H1 (cell line): ENCODE measurements around the gene BIRC7. TPM values are rescaled to one million over a fixed set of nuclear protein-coding genes. Genes with fewer than 3 reads are reported as not detected.
A peak's percentile ranks its signal among the peaks of the same experiment; 100 is the strongest.

Experiments used
- CTCF ChIA-PET: fragments of 300-600 bp; sonication (Branson Sonifier 250); formaldehyde crosslinking; loops from one replicate; lab custom pipeline; 2021; ENCODE audit not compliant: partially characterized antibody; lab: Charles Lee
- POLR2A ChIA-PET: fragments of 300-600 bp; sonication (Branson Sonifier 250); formaldehyde crosslinking; loops from one replicate; lab custom pipeline; 2021; ENCODE audit warnings: inconsistent platforms; ENCODE audit not compliant: partially characterized antibody; lab: Charles Lee
- DNase-seq, 2 experiments: peaks; one replicate each; pipeline versions ENCODE4 v3.0.0 to v3.0.0-alpha.2; 2010 to 2022; ENCODE audit warnings: low spot score in 2 of 2, low read depth in 1 of 2, mixed read lengths in 1 of 2
- FAIRE-seq: peaks from 2 replicates; lab custom pipeline; 2011; peaks lifted over from hg19 to GRCh38; lab: Jason Lieb, UNC
- H2AFZ ChIP-seq: 2 replicates; pipeline ENCODE4 v1.8.1; 2012; ENCODE audit warnings: low read length, inconsistent platforms
- H2AK5ac ChIP-seq: 2 replicates; pipeline ENCODE4 v1.6.1; 2013; ENCODE audit warnings: low read depth, low read length
- H2BK120ac ChIP-seq: replicated peaks from 2 replicates; pipeline ENCODE3; 2013; ENCODE audit warnings: low read depth, low read length, inconsistent platforms
- H2BK12ac ChIP-seq: 2 replicates; pipeline ENCODE4 v1.6.1; 2013; ENCODE audit warnings: low read depth, low read length
- H2BK15ac ChIP-seq: 2 replicates; pipeline ENCODE4 v1.6.1; 2013; ENCODE audit warnings: low read length
- H2BK20ac ChIP-seq: 2 replicates; pipeline ENCODE4 v1.6.1; 2013; ENCODE audit warnings: low read length
- H2BK5ac ChIP-seq: 2 replicates; pipeline ENCODE4 v1.6.1; 2013; ENCODE audit warnings: low read depth, low read length
- H3K14ac ChIP-seq: 2 replicates; pipeline ENCODE4 v1.6.1; 2013; ENCODE audit warnings: inconsistent platforms; ENCODE audit not compliant: insufficient read length
- H3K18ac ChIP-seq: 2 replicates; pipeline ENCODE4 v1.6.1; 2013; ENCODE audit warnings: low read length; ENCODE audit errors: extremely low read depth
- H3K23ac ChIP-seq: 2 replicates; pipeline ENCODE4 v1.6.1; 2013; ENCODE audit warnings: inconsistent platforms; ENCODE audit not compliant: insufficient read length
- H3K23me2 ChIP-seq: 2 replicates; pipeline ENCODE4 v1.6.1; 2013; ENCODE audit warnings: low read depth, low read length
- H3K27ac ChIP-seq: 2 replicates; pipeline ENCODE4 v1.6.1; 2011; ENCODE audit warnings: low read depth, low read length, inconsistent platforms
- H3K27me3 ChIP-seq, 4 experiments: replicated peaks in 1 of 4; 1 replicate in 1 of 4; 2 replicates in 3 of 4; pipeline versions ENCODE4 v1.6.1 to v1.8.1; 2011 to 2013; ENCODE audit warnings: low read length in 3 of 4, mild to moderate bottlenecking in 3 of 4, inconsistent platforms in 2 of 4, mixed read lengths in 2 of 4, moderate library complexity in 1 of 4; ENCODE audit not compliant: control insufficient read depth in 3 of 4, insufficient read depth in 3 of 4; ENCODE audit errors: extremely low read depth in 1 of 4
- H3K36me3 ChIP-seq, 4 experiments: 2 replicates each; pipeline versions ENCODE4 v1.6.1 to v1.8.1; 2011 to 2013; ENCODE audit warnings: mild to moderate bottlenecking in 4 of 4, low read length in 3 of 4, moderate library complexity in 2 of 4, control low read depth in 1 of 4, inconsistent platforms in 1 of 4; ENCODE audit not compliant: insufficient read depth in 4 of 4, control insufficient read depth in 2 of 4
- H3K4ac ChIP-seq: replicated peaks from 2 replicates; pipeline ENCODE3; 2013; ENCODE audit warnings: low read length, low read depth, mixed read lengths, inconsistent platforms; ENCODE audit not compliant: insufficient read length
- H3K4me1 ChIP-seq, 4 experiments: replicated peaks in 1 of 4; 1 replicate in 1 of 4; 2 replicates in 3 of 4; pipeline versions ENCODE4 v1.6.1 to v1.8.1; 2011 to 2013; ENCODE audit warnings: low read length in 3 of 4, inconsistent platforms in 2 of 4, mixed read lengths in 1 of 4; ENCODE audit not compliant: insufficient read depth in 4 of 4, control insufficient read depth in 3 of 4
- H3K4me2 ChIP-seq, 2 experiments: 2 replicates each; pipeline versions ENCODE4 v1.6.1 to v1.8.1; 2011 to 2013; ENCODE audit warnings: low read depth in 2 of 2, low read length in 2 of 2, control low read depth in 1 of 2, inconsistent platforms in 1 of 2, mild to moderate bottlenecking in 1 of 2; ENCODE audit not compliant: insufficient read depth in 1 of 2
- H3K4me3 ChIP-seq, 4 experiments: fragments of 200-600, 300-600 bp in 1 of 4; sonication (generic), shearing (Covaris generic), sonication (Bioruptor Twin) in 1 of 4; 2 replicates each; pipeline versions ENCODE4 v1.5.1 to v1.8.1; 2011 to 2016; ENCODE audit warnings: low read length in 4 of 4, low read depth in 3 of 4, control low read depth in 2 of 4, inconsistent platforms in 2 of 4, mild to moderate bottlenecking in 2 of 4, mixed read lengths in 1 of 4, moderate library complexity in 1 of 4; ENCODE audit not compliant: insufficient read depth in 2 of 4; ENCODE audit errors: extremely low read depth in 1 of 4
- H3K56ac ChIP-seq: replicated peaks from 2 replicates; pipeline ENCODE3; 2013; ENCODE audit warnings: low read depth, mild to moderate bottlenecking, mixed read lengths, low read length, inconsistent platforms; ENCODE audit not compliant: insufficient read length
- H3K79me1 ChIP-seq: 2 replicates; pipeline ENCODE4 v1.6.1; 2013; ENCODE audit warnings: low read depth, low read length, control low read depth
- H3K79me2 ChIP-seq, 2 experiments: 2 replicates each; pipeline versions ENCODE4 v1.6.1 to v1.8.1; 2012 to 2013; ENCODE audit warnings: low read length in 2 of 2, mild to moderate bottlenecking in 2 of 2, inconsistent platforms in 1 of 2; ENCODE audit not compliant: insufficient read depth in 2 of 2, control insufficient read depth in 1 of 2
- H3K9ac ChIP-seq, 4 experiments: replicated peaks in 1 of 4; 1 replicate in 1 of 4; 2 replicates in 3 of 4; pipeline versions ENCODE4 v1.6.1 to v1.8.1; 2011 to 2013; ENCODE audit warnings: low read depth in 3 of 4, low read length in 3 of 4, control low read depth in 2 of 4, mild to moderate bottlenecking in 2 of 4, moderate library complexity in 2 of 4, inconsistent platforms in 1 of 4; ENCODE audit errors: extremely low read depth in 1 of 4
- H3K9me3 ChIP-seq, 2 experiments: 2 replicates each; pipeline versions ENCODE4 v1.6.1 to v1.8.1; 2012 to 2013; ENCODE audit warnings: mild to moderate bottlenecking in 2 of 2, moderate library complexity in 2 of 2, control low read depth in 1 of 2, inconsistent platforms in 1 of 2, low read depth in 1 of 2, low read length in 1 of 2, mixed read lengths in 1 of 2; ENCODE audit not compliant: insufficient read depth in 2 of 2
- H4K20me1 ChIP-seq, 2 experiments: replicated peaks in 1 of 2; 2 replicates each; pipeline versions ENCODE3 to v1.8.1; 2011 to 2013; ENCODE audit warnings: inconsistent platforms in 2 of 2, low read length in 2 of 2, mild to moderate bottlenecking in 1 of 2; ENCODE audit not compliant: insufficient read depth in 2 of 2, control insufficient read depth in 1 of 2
- H4K5ac ChIP-seq: 2 replicates; pipeline ENCODE4 v1.6.1; 2013; ENCODE audit warnings: low read length, low read depth, mixed read lengths, inconsistent platforms; ENCODE audit not compliant: insufficient read length
- H4K8ac ChIP-seq: 2 replicates; pipeline ENCODE4 v1.8.0; 2013; ENCODE audit warnings: mild to moderate bottlenecking, moderate library complexity, low read length, inconsistent platforms; ENCODE audit not compliant: insufficient read depth; ENCODE audit errors: extremely low read depth
- H4K91ac ChIP-seq: replicated peaks from 2 replicates; pipeline ENCODE3; 2013; ENCODE audit warnings: low read length, mixed read lengths, inconsistent platforms; ENCODE audit not compliant: insufficient read length
- HDAC2 ChIP-seq, 2 experiments: fragments of 300-600 bp in 1 of 2; sonication (generic) in 1 of 2; IDR thresholded peaks; 2 replicates each; pipeline ENCODE4 v1.6.1; 2011 to 2012; ENCODE audit warnings: low read depth in 2 of 2, low read length in 2 of 2, mild to moderate bottlenecking in 2 of 2, moderate library complexity in 2 of 2, borderline replicate concordance in 1 of 2, inconsistent platforms in 1 of 2
- POLR2AphosphoS5 ChIP-seq: IDR thresholded peaks from 2 replicates; pipeline ENCODE4 v1.6.1; 2011; ENCODE audit warnings: low read depth, low read length
- WGBS, 2 experiments: shearing (Covaris generic) in 1 of 2; methylation state at CpG; one replicate each; pipeline versions ENCODE4 v1.1.6 to v1.1.7; 2013 to 2015; ENCODE audit warnings: low lambda C conversion rate in 2 of 2, mixed read lengths in 2 of 2, inconsistent platforms in 1 of 2, low coverage in 1 of 2, missing lambda C conversion rate in 1 of 2; ENCODE audit not compliant: insufficient replicate concordance in 2 of 2, insufficient coverage in 1 of 2, insufficient read length in 1 of 2; ENCODE audit errors: extremely low coverage in 1 of 2, missing lambda C conversion rate in 1 of 2; 5-methylcytosine and 5-hydroxymethylcytosine counted together
- polyA plus RNA-seq, 7 experiments: library from polyadenylated mRNA; depleted of rRNA in 3 of 7; stranded (reverse) in 5 of 7; unstranded in 2 of 7; fragments of >200 nt in 5 of 7; fragments of 200-250 nt in 2 of 7; gene quantifications; 1 replicate in 5 of 7; 2 replicates in 1 of 7; 4 replicates in 1 of 7; pipeline versions ENCODE4 v1.2.1 to v1.2.3, GENCODE V29; 2011 to 2013; ENCODE audit warnings: missing spikeins in 2 of 7, mixed read lengths in 2 of 7
- total RNA-seq: library from RNA; stranded (reverse); fragmentation: NEBNext Ultra II Directional; extraction: Animal tissue kit (Norgen Biotek cat#: 25700); gene quantifications from 2 replicates; pipeline ENCODE4 v1.2.1, GENCODE V29; 2021

The BIRC7 gene
- total and polyA plus RNA-seq, 2 of the 8 experiments (the other 6 are each of a cell fraction or from before 2014, with no cell fraction given): 0.11 to 0.41 TPM

DNA sequence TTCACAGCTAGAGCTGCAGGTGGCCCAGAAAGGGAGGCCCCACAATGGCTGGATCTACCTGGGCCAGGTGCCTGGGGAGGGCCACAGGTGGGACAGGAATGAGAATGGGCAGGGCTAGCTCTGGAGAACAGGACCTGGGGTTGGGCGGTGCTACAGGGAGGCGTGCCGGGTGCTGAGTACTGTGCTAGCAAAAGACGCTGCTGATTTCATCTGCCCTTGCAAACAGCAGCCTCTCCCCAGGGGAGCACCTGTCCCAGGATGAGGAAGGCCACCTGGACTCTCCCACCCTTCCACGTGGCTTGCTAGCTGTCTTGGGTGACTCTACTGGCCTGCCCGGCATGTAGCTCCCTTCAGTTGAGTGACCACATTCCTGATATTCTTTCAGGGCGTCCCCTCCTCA is 13.2 kb upstream of the BIRC7 start:
- Histone ChIP-seq H3K9me3 (no peaks in the 10 kb centered on the region), H3K14ac (no peak overlapping the region), H3K27me3 (peaks cover 0 to 3% (median 0%) of the 10 kb centered on the region in 4 experiments; a peak in 2 of 7 replicates), H4K5ac (no peak overlapping the region), H4K91ac (peak overlapping the region; percentile 65), H2BK20ac (0 out of 2 replicates have a peak overlapping the region, but pooled peaks have one; percentile 34), H2BK15ac (no peak overlapping the region), H3K79me1 (no peaks in the 10 kb centered on the region), H2BK120ac (no peak overlapping the region), H3K18ac (no peak overlapping the region), H3K4me3 (no peak overlapping the region), H3K36me3 (no peaks in the 10 kb centered on the region), H3K79me2 (no peaks in the 10 kb centered on the region), H3K4ac (no peak overlapping the region), H2BK12ac (no peak overlapping the region), H4K8ac (no peak overlapping the region), H3K4me1 (peaks cover 0 to 6% (median 3%) of the 10 kb centered on the region in 4 experiments; a peak in 5 of 7 replicates), H2AFZ (no peak overlapping the region), H3K4me2 (no peak overlapping the region), H3K23ac (no peak overlapping the region), H3K23me2 (peaks cover 2% of the 10 kb centered on the region; the same call in 1 of the 2 replicates), H3K9ac (no peak overlapping the region), H4K20me1 (peaks cover 0 to 3% of the 10 kb centered on the region in 2 experiments), H2BK5ac (no peak overlapping the region), H2AK5ac (no peak overlapping the region), H3K27ac (no peak overlapping the region), H3K56ac (no peak overlapping the region)
- FAIRE-seq: no peak
- no peak for DNase-seq
- WGBS, 2 experiments: 79% methylated on average over 7 of the region's 7 CpGs; no CpG with 5 or more reads in 1 of the 2 experiments
- POLR2A ChIA-PET: interaction anchor here (1.2 to 3.0 kb wide), 3 partner anchors 22 to 68 kb away, joined by 3 to 10 read pairs (median 5); no protein-coding TSS in a partner anchor
- TF ChIP-seq HDAC2 (IDR thresholded peaks at IDR 0.05; ENCODE audit: borderline replicate concordance in 1 of 2, low read depth in 2 of 2, low read length in 2 of 2) (no peak), POLR2AphosphoS5 (no peak)
- CTCF ChIA-PET: interaction anchor here (0.9 to 5.3 kb wide), 37 partner anchors 8 to 377 kb away, joined by 3 to 199 read pairs (median 8); partner anchors contain the start of genes ARFGAP1, BIRC7, COL20A1 and NKAIN4
